Neural progenitor cell (in vitro differentiated cells): Measurements from ENCODE around the gene CCT6B. TPM values are rescaled to one million over a fixed set of nuclear protein-coding genes. Genes with fewer than 3 reads are reported as not detected.

Experiments
- DNase-seq: peaks from one replicate; pipeline ENCODE4 v3.0.0-alpha.2; 2016; ENCODE audit warnings: low spot score
- H2AFZ ChIP-seq: fragments of 200-600 bp; sonication (generic); replicated peaks from 2 replicates; pipeline ENCODE4 v1.6.1; 2016; ENCODE audit warnings: antibody characterized with exemption
- H3F3A ChIP-seq: fragments of 200-600 bp; sonication (generic); 2 replicates; pipeline ENCODE4 v1.6.1; 2016; ENCODE audit warnings: antibody characterized with exemption, low read depth
- H3K27ac ChIP-seq: fragments of 200-600 bp; sonication (generic); 2 replicates; pipeline ENCODE4 v1.5.1; 2016; ENCODE audit warnings: mild to moderate bottlenecking
- H3K27me3 ChIP-seq: fragments of 200-600 bp; sonication (generic); 2 replicates; pipeline ENCODE4 v1.6.1; 2016; ENCODE audit warnings: mild to moderate bottlenecking, moderate library complexity
- H3K36me3 ChIP-seq: fragments of 200-600 bp; sonication (generic); 2 replicates; pipeline ENCODE4 v1.5.1; 2016
- H3K4me1 ChIP-seq: fragments of 200-600 bp; sonication (generic); 2 replicates; pipeline ENCODE4 v1.6.1; 2016; ENCODE audit warnings: mixed run types
- H3K4me2 ChIP-seq: fragments of 200-600 bp; sonication (generic); 2 replicates; pipeline ENCODE4 v1.6.1; 2016
- H3K4me3 ChIP-seq: fragments of 200-600 bp; sonication (generic); 2 replicates; pipeline ENCODE4 v1.5.1; 2016
- H3K79me2 ChIP-seq: fragments of 200-600 bp; sonication (generic); 2 replicates; pipeline ENCODE4 v1.6.1; 2016; ENCODE audit warnings: low read depth
- H3K9ac ChIP-seq: fragments of 200-600 bp; sonication (generic); 2 replicates; pipeline ENCODE4 v1.6.1; 2016
- H3K9me3 ChIP-seq: fragments of 200-600 bp; sonication (generic); 2 replicates; pipeline ENCODE4 v1.5.1; 2016; ENCODE audit warnings: low read depth
- H4K20me1 ChIP-seq: fragments of 200-600 bp; sonication (generic); 2 replicates; pipeline ENCODE4 v1.6.1; 2016; ENCODE audit warnings: low read depth
- H3K27ac Mint-ChIP-seq: 3 replicates; pipeline ENCODE4 v1.8.0; 2021; ENCODE audit warnings: mixed read lengths
- H3K27me3 Mint-ChIP-seq: 2 replicates; pipeline ENCODE4 v1.8.0; 2022; ENCODE audit warnings: low read depth, mild to moderate bottlenecking, inconsistent platforms, moderate library complexity, mixed read lengths; ENCODE audit not compliant: insufficient read depth
- H3K36me3 Mint-ChIP-seq: 3 replicates; pipeline ENCODE4 v1.8.0; 2021; ENCODE audit warnings: mixed read lengths
- H3K4me1 Mint-ChIP-seq: 3 replicates; pipeline ENCODE4 v1.8.0; 2021; ENCODE audit warnings: mixed read lengths
- H3K4me3 Mint-ChIP-seq: 3 replicates; pipeline ENCODE4 v1.8.0; 2021; ENCODE audit warnings: mild to moderate bottlenecking, moderate library complexity, mixed read lengths
- H3K9me3 Mint-ChIP-seq: 3 replicates; pipeline ENCODE4 v1.8.0; 2020; ENCODE audit warnings: mixed read lengths
- EZH2 ChIP-seq: fragments of 200-600 bp; sonication (generic); IDR thresholded peaks from 2 replicates; pipeline ENCODE4 v1.6.1; 2017; ENCODE audit warnings: antibody characterized with exemption, mild to moderate bottlenecking, moderate library complexity
- EZH2phosphoT487 ChIP-seq: fragments of 200-600 bp; sonication (generic); IDR thresholded peaks from 2 replicates; pipeline ENCODE4 v1.6.1; 2017; ENCODE audit warnings: antibody characterized with exemption
- total RNA-seq: library from RNA; depleted of rRNA; stranded (reverse); fragments of >200 nt; gene quantifications from 2 replicates; pipeline ENCODE4 v1.2.3, GENCODE V29; 2015; ENCODE audit warnings: low replicate concordance
- TF ChIP-seq, protein P1 (sequence below): fragments of 200-600 bp; sonication (generic); IDR thresholded peaks from 2 replicates; pipeline ENCODE4 v1.5.1; 2017; ENCODE audit warnings: antibody characterized with exemption, mild to moderate bottlenecking

The CCT6B gene
- total RNA-seq, 1 donor from 2014 or later = 5.0 TPM

DNA sequence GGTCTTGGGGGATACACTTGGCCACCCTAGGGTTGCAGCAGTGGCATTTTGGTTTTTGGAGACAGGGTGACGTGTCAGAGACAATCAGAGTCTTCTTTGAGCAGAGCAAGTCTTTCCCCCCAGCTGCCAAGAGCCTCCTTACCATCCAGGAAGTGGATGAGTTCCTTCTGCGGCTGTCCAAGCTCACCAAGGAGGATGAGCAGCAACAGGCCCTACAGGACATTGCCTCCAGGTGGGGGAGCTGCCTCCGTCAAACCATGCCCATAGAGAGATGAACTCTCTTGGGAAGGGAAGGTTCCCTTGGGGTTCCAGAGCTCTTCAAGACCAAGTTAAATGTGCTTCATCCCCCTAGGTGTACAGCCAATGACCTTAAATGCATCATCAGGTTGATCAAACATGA, 30.3 kb upstream of the CCT6B start:
- H3K4me3 Mint-ChIP-seq = no peak overlapping the region
- H3K9me3 Mint-ChIP-seq = no peaks in the 10 kb centered on the region
- no peaks in the 10 kb centered on the region for H3K4me1 Mint-ChIP-seq
- DNase-seq = no peak
- H4K20me1 ChIP-seq = peaks cover 1% of the 10 kb centered on the region
- peaks cover 49% of the 10 kb centered on the region for H3K36me3 Mint-ChIP-seq
- H3K4me1 ChIP-seq = no peaks in the 10 kb centered on the region
- H2AFZ ChIP-seq = no peak overlapping the region
- peaks cover 9% of the 10 kb centered on the region for H3K79me2 ChIP-seq
- no peaks in the 10 kb centered on the region for H3K27me3 Mint-ChIP-seq
- no peak overlapping the region for H3K27ac ChIP-seq
- H3F3A ChIP-seq = no peaks in the 10 kb centered on the region
- no peak overlapping the region for H3K4me3 ChIP-seq
- no peak overlapping the region for H3K27ac Mint-ChIP-seq
- no peak for TF ChIP-seq EZH2phosphoT487
- no peak for TF ChIP-seq EZH2
- TF ChIP-seq, protein P1, sequence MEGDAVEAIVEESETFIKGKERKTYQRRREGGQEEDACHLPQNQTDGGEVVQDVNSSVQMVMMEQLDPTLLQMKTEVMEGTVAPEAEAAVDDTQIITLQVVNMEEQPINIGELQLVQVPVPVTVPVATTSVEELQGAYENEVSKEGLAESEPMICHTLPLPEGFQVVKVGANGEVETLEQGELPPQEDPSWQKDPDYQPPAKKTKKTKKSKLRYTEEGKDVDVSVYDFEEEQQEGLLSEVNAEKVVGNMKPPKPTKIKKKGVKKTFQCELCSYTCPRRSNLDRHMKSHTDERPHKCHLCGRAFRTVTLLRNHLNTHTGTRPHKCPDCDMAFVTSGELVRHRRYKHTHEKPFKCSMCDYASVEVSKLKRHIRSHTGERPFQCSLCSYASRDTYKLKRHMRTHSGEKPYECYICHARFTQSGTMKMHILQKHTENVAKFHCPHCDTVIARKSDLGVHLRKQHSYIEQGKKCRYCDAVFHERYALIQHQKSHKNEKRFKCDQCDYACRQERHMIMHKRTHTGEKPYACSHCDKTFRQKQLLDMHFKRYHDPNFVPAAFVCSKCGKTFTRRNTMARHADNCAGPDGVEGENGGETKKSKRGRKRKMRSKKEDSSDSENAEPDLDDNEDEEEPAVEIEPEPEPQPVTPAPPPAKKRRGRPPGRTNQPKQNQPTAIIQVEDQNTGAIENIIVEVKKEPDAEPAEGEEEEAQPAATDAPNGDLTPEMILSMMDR = no peak
- H3K36me3 ChIP-seq = peaks cover 8% of the 10 kb centered on the region
- no peak overlapping the region for H3K9ac ChIP-seq
- H3K27me3 ChIP-seq = no peaks in the 10 kb centered on the region
- no peak overlapping the region for H3K4me2 ChIP-seq
- no peaks in the 10 kb centered on the region for H3K9me3 ChIP-seq

DNA sequence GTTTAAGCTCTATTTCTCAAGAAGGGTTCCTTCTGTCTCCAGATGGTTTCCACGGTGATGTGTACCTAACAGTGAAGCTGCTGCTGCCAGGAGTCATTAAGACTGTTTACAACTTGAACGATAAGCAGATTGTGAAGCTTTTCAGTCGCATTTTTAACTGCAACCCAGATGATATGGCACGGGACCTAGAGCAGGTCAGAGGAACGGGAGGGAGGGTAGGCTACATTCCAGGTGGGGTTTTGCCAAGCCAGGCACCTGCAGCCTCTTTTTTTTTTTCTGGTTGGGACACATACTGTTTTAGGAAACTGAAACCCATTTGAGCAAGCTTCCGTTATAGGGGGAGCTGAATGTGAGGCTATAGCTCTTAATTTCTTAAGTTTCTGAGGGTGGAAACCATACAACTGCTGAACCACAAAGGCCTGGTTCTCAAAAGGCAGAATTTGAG, 29.7 kb upstream of the CCT6B start:
- Histone ChIP-seq H4K20me1 (peaks cover 8% of the 10 kb centered on the region), H3K27ac (no peak overlapping the region), H3K9ac (no peak overlapping the region), H3F3A (no peaks in the 10 kb centered on the region), H3K4me1 (no peaks in the 10 kb centered on the region), H3K36me3 (peaks cover 9% of the 10 kb centered on the region), H3K9me3 (no peaks in the 10 kb centered on the region), H3K79me2 (peaks cover 16% of the 10 kb centered on the region), H2AFZ (no peak overlapping the region), H3K4me3 (no peak overlapping the region), H3K27me3 (no peaks in the 10 kb centered on the region), H3K4me2 (no peak overlapping the region)
- no peaks in the 10 kb centered on the region for H3K9me3 Mint-ChIP-seq
- no peak overlapping the region for H3K27ac Mint-ChIP-seq
- no peak for DNase-seq
- no peaks in the 10 kb centered on the region for H3K4me1 Mint-ChIP-seq
- no peak overlapping the region for H3K4me3 Mint-ChIP-seq
- no peaks in the 10 kb centered on the region for H3K27me3 Mint-ChIP-seq
- H3K36me3 Mint-ChIP-seq = peaks cover 52% of the 10 kb centered on the region
- TF ChIP-seq EZH2 = no peak
- TF ChIP-seq EZH2phosphoT487 = no peak

DNA sequence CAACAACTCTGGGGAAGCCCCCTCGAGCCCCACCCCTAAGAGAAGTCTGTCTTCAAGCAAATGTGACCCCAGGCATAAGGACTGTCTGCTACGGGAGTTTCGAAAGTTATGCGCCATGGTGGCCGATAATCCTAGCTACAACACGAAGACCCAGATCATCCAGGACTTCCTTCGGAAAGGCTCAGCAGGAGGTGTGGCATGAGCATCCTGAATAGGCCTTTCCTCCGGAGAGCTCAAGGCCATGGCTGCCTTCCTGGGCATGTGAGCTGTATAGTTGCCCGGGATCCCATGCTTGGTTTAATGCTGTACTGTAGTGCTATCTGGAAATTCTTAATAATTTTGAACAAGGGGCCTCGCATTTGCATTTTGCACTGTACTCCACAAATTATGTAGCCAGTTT, 28.2 kb upstream of the CCT6B start:
- Histone ChIP-seq H3K4me1 (no peaks in the 10 kb centered on the region), H4K20me1 (peaks cover 14% of the 10 kb centered on the region), H3K27me3 (no peaks in the 10 kb centered on the region), H3K9ac (no peak overlapping the region), H3K79me2 (peaks cover 30% of the 10 kb centered on the region), H3K27ac (no peak overlapping the region), H3K4me3 (no peak overlapping the region), H3K4me2 (no peak overlapping the region), H2AFZ (no peak overlapping the region), H3F3A (no peaks in the 10 kb centered on the region), H3K36me3 (peaks cover 9% of the 10 kb centered on the region), H3K9me3 (no peaks in the 10 kb centered on the region)
- DNase-seq = no peak
- Mint-ChIP-seq H3K36me3 (peaks cover 50% of the 10 kb centered on the region), H3K27me3 (no peaks in the 10 kb centered on the region), H3K4me1 (no peaks in the 10 kb centered on the region), H3K4me3 (no peak overlapping the region), H3K27ac (no peak overlapping the region), H3K9me3 (no peaks in the 10 kb centered on the region)
- TF ChIP-seq EZH2 = no peak
- no peak for TF ChIP-seq EZH2phosphoT487
- TF ChIP-seq, protein P1 = no peak

DNA sequence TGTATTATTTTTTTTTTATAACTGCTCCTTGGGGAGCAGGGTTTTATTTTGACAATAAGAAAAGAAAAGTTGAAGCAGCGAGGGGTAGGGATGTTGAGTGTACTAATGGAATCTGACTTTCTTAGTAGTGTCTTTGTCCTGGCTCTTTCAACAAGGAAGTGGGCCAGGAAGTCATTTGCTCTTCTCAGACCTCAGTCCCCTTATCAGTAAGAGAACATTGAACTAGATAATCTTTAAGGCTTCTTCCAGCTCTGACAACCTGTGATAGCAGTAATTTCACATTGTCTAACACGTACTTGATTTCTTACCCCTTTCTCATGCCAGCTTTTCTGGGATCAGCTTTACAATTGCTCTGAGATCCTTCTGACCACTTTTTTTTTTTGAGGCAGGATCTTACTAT, 27.4 kb upstream of the CCT6B start:
- Histone ChIP-seq H3K36me3 (peaks cover 9% of the 10 kb centered on the region), H3K27me3 (no peaks in the 10 kb centered on the region), H4K20me1 (peaks cover 14% of the 10 kb centered on the region), H3F3A (no peaks in the 10 kb centered on the region), H3K4me1 (no peaks in the 10 kb centered on the region), H3K4me3 (no peak overlapping the region), H3K79me2 (peaks cover 39% of the 10 kb centered on the region), H3K9ac (no peak overlapping the region), H3K27ac (no peak overlapping the region), H3K4me2 (no peak overlapping the region), H3K9me3 (no peaks in the 10 kb centered on the region), H2AFZ (no peak overlapping the region)
- no peaks in the 10 kb centered on the region for H3K27me3 Mint-ChIP-seq
- H3K36me3 Mint-ChIP-seq = peaks cover 51% of the 10 kb centered on the region
- no peaks in the 10 kb centered on the region for H3K9me3 Mint-ChIP-seq
- H3K27ac Mint-ChIP-seq = no peak overlapping the region
- peaks cover 7% of the 10 kb centered on the region for H3K4me1 Mint-ChIP-seq
- no peak for DNase-seq
- H3K4me3 Mint-ChIP-seq = no peak overlapping the region
- TF ChIP-seq, protein P1 = no peak
- no peak for TF ChIP-seq EZH2phosphoT487
- no peak for TF ChIP-seq EZH2
